GM12891 (cell line): ENCODE data around the gene GSTT4.
"Not testable (repeated sequence)": the region's sequence is repeated elsewhere in the genome, so short reads cannot be mapped to it uniquely, and the experiment has no call there.

Experiments used
- POLR2A ChIP-seq: IDR thresholded peaks from 2 replicates; pipeline ENCODE4 v1.6.1; 2011; ENCODE audit warnings: low read depth, low read length, control low read depth
- POLR2AphosphoS5 ChIP-seq: IDR thresholded peaks from 2 replicates; pipeline ENCODE4 v1.6.1; 2011; ENCODE audit warnings: low read depth, low read length, control low read depth

- not testable (repeated sequence) for TF ChIP-seq POLR2AphosphoS5, POLR2A
Measured at GRCh38 chr22:23986538-23987178, 18.6 kb downstream of the GSTT4 start.
